Parathyroid adenoma (tissue), 2 donors: ENCODE data around the gene GPATCH1.

Experiments used
- H2AFZ ChIP-seq: fragments of 300-600 bp; sonication (generic); one replicate; pipeline ENCODE4 v1.7.0; 2017; ENCODE audit warnings: antibody characterized with exemption, mild to moderate bottlenecking
- H3K27ac ChIP-seq: fragments of 300-600 bp; sonication (generic); one replicate; pipeline ENCODE4 v1.7.0; 2017
- H3K27me3 ChIP-seq: fragments of 300-600 bp; sonication (generic); one replicate; pipeline ENCODE4 v1.7.0; 2017; ENCODE audit warnings: low read length; ENCODE audit not compliant: control insufficient read depth, insufficient read depth
- H3K36me3 ChIP-seq: fragments of 300-600 bp; sonication (generic); one replicate; pipeline ENCODE4 v1.7.0; 2017; ENCODE audit warnings: low read length; ENCODE audit not compliant: control insufficient read depth, insufficient read depth
- H3K4me1 ChIP-seq: fragments of 300-600 bp; sonication (generic); one replicate; pipeline ENCODE4 v1.7.0; 2017; ENCODE audit warnings: control low read depth
- H3K4me2 ChIP-seq: fragments of 300-600 bp; sonication (generic); one replicate; pipeline ENCODE4 v1.7.0; 2017; ENCODE audit warnings: low read length
- H3K4me3 ChIP-seq: fragments of 300-600 bp; sonication (generic); one replicate; pipeline ENCODE4 v1.7.0; 2017; ENCODE audit warnings: low read depth, low read length
- H3K79me2 ChIP-seq: fragments of 300-600 bp; sonication (generic); one replicate; pipeline ENCODE4 v1.7.0; 2017; ENCODE audit warnings: control low read depth
- H3K9ac ChIP-seq: fragments of 300-600 bp; sonication (generic); one replicate; pipeline ENCODE4 v1.7.0; 2017; ENCODE audit warnings: mild to moderate bottlenecking
- H3K9me3 ChIP-seq: fragments of 300-600 bp; sonication (generic); one replicate; pipeline ENCODE4 v1.7.0; 2017; ENCODE audit warnings: low read length; ENCODE audit not compliant: control insufficient read depth
- TF ChIP-seq, protein P1 (sequence below): fragments of 300-600 bp; sonication (generic); IDR thresholded peaks from one replicate; pipeline ENCODE4 v1.7.0; 2017; ENCODE audit warnings: antibody characterized with exemption, mild to moderate bottlenecking
- donor health status: primary hyperparathyroidism.

Gene GPATCH1

DNA sequence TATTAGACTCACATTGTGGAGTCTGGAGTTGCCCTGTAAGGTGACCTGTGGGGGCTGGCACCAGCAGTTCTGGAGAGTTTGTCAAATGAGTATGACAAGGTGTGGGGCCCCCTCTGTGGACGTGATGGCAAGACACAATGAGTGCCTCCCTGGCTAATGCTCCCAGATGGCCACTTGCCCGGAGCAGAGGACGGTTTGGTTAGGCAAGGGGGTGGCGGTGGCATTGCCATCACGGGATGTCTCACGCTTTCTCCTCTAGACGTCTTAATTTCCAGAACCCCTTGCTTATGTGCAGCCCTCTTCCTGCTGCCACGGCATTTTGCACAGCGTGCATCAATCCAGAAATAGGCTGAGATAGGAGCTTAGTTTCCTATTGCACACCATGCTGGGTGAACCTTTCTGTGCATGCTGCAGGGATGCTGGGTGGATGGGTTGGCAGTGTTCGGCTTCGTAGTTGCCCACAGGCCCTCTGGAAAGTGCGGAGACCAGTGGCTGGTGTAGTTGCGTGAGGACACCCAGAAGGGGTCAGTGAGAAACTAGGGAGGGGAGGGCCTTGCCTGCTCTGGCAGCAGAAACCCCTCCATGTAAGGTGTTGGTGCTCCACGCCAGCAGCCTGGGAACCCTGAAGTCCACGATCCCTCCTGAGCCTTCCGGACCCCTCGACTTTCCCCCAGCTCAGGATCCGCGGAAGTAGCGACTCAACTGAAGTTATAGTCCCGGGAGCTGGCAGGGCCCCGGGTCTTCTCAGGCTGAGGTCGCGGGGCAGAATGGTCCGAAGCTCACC, 95.1 kb downstream of the GPATCH1 start:
- no peaks in the 10 kb centered on the region for H3K9me3 ChIP-seq
- no peaks in the 10 kb centered on the region for H3K79me2 ChIP-seq
- peak overlapping the region; percentile 69 for H3K4me2 ChIP-seq
- no peaks in the 10 kb centered on the region for H3K27me3 ChIP-seq
- peak overlapping the region; percentile 89 for H2AFZ ChIP-seq
- peaks cover 7% of the 10 kb centered on the region for H3K4me1 ChIP-seq
- peak overlapping the region; percentile 93 for H3K27ac ChIP-seq
- H3K9ac ChIP-seq: peak overlapping the region; percentile 70
- peak overlapping the region; percentile 81 for H3K4me3 ChIP-seq
- H3K36me3 ChIP-seq: no peaks in the 10 kb centered on the region
- TF ChIP-seq, protein P1, sequence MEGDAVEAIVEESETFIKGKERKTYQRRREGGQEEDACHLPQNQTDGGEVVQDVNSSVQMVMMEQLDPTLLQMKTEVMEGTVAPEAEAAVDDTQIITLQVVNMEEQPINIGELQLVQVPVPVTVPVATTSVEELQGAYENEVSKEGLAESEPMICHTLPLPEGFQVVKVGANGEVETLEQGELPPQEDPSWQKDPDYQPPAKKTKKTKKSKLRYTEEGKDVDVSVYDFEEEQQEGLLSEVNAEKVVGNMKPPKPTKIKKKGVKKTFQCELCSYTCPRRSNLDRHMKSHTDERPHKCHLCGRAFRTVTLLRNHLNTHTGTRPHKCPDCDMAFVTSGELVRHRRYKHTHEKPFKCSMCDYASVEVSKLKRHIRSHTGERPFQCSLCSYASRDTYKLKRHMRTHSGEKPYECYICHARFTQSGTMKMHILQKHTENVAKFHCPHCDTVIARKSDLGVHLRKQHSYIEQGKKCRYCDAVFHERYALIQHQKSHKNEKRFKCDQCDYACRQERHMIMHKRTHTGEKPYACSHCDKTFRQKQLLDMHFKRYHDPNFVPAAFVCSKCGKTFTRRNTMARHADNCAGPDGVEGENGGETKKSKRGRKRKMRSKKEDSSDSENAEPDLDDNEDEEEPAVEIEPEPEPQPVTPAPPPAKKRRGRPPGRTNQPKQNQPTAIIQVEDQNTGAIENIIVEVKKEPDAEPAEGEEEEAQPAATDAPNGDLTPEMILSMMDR: peak; percentile 5

DNA sequence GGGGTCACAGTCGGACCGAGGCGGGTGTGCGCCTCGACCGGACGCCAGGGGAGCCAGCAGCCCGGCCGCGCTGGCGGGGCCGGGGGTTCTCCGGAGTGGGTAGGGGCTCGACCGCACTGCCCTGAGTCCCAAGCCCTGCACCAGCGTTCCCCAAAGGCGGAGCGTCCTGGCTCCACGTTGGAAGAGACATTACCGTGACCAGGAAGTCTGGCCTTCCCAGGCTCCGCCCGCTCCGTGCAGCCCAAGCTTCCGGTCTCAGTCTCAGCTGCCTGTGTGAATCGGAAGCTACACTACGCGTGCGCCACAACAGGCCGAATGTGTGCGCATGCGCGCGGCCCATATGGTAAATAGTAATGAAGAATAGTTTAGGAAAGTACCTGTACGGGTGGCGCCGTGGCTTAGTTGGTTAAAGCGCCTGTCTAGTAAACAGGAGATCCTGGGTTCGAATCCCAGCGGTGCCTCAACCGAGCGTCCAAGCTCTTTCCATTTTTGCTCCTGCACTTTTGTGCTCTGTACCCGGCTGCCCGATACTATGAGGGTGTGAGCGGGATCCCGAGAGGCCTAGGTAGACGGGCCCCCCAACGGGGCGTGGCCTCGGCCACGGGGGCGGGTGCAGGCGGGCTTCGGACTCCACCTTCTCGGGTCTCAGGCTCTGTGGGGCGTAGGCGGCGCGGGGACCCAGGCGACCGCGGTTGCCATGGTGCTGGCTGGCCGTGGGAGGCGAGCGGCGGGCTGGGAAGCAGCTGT, 95.9 kb downstream of the GPATCH1 start:
- Histone ChIP-seq H3K9me3 (no peaks in the 10 kb centered on the region), H3K4me3 (peak overlapping the region; percentile 81), H3K79me2 (no peaks in the 10 kb centered on the region), H3K4me2 (peak overlapping the region; percentile 69), H2AFZ (peak overlapping the region; percentile 89), H3K27ac (peak overlapping the region; percentile 93), H3K27me3 (no peaks in the 10 kb centered on the region), H3K4me1 (peaks cover 7% of the 10 kb centered on the region), H3K36me3 (no peaks in the 10 kb centered on the region), H3K9ac (peak overlapping the region; percentile 70)
- TF ChIP-seq, protein P1: no peak

- Histone ChIP-seq H3K9ac (no peak overlapping the region), H3K27ac (peak overlapping the region; percentile 93), H3K4me3 (peak overlapping the region; percentile 81), H3K4me2 (peak overlapping the region; percentile 69), H3K27me3 (no peaks in the 10 kb centered on the region), H3K4me1 (peaks cover 7% of the 10 kb centered on the region), H3K36me3 (no peaks in the 10 kb centered on the region), H2AFZ (peak overlapping the region; percentile 89), H3K79me2 (no peaks in the 10 kb centered on the region), H3K9me3 (no peaks in the 10 kb centered on the region)
- TF ChIP-seq, protein P1: peak; percentile 54
Observed at GRCh38 chr19:33177417-33177979, 96.5 kb downstream of the GPATCH1 start.
